HUES64 (cell line): ENCODE results near the gene ADGRG3.
"Not testable (repeated sequence)": the region's sequence is repeated elsewhere in the genome, so short reads cannot be mapped to it uniquely, and the experiment has no call there.

Experiments used
- H3K27ac ChIP-seq: 2 replicates; pipeline ENCODE4 v1.7.0; 2013; ENCODE audit warnings: low read depth, low read length, inconsistent platforms
- H3K27me3 ChIP-seq: 2 replicates; pipeline ENCODE4 v1.6.1; 2013; ENCODE audit warnings: mild to moderate bottlenecking, low read length; ENCODE audit not compliant: insufficient read depth
- H3K36me3 ChIP-seq: 2 replicates; pipeline ENCODE4 v1.6.1; 2013; ENCODE audit warnings: mild to moderate bottlenecking, low read length; ENCODE audit not compliant: insufficient read depth
- H3K4me1 ChIP-seq: 2 replicates; pipeline ENCODE4 v1.6.1; 2013; ENCODE audit warnings: mild to moderate bottlenecking, low read length, moderate library complexity; ENCODE audit not compliant: insufficient read depth
- H3K4me3 ChIP-seq: 2 replicates; pipeline ENCODE4 v1.5.1; 2013; ENCODE audit warnings: mild to moderate bottlenecking, low read length, moderate library complexity
- H3K9ac ChIP-seq: 2 replicates; pipeline ENCODE4 v1.6.1; 2013; ENCODE audit warnings: mild to moderate bottlenecking, low read depth, low read length
- H3K9me3 ChIP-seq: 2 replicates; pipeline ENCODE4 v1.6.1; 2013; ENCODE audit warnings: low read depth, low read length; ENCODE audit not compliant: insufficient read depth
- WGBS: fragments of 150-250, 120-280 bp; methylation state at CpG from one replicate; pipeline ENCODE4 v1.1.7; 2013; ENCODE audit warnings: missing lambda C conversion rate; 5-methylcytosine and 5-hydroxymethylcytosine counted together

Gene ADGRG3

GRCh38 chr16:57706717-57707116 is 38.6 kb downstream of the ADGRG3 start:
- H3K4me3 ChIP-seq: no peak overlapping the region
- WGBS: 74% methylated on average over 1 of the region's 1 CpG
- no peaks in the 10 kb centered on the region for H3K36me3 ChIP-seq
- H3K27me3 ChIP-seq: no peaks in the 10 kb centered on the region; the same call in 1 of the 2 replicates
- H3K27ac ChIP-seq: no peak overlapping the region
- H3K9me3 ChIP-seq: no peaks in the 10 kb centered on the region
- no peaks in the 10 kb centered on the region for H3K4me1 ChIP-seq
- H3K9ac ChIP-seq: no peak overlapping the region

GRCh38 chr16:57707331-57707730 is 39.2 kb downstream of the ADGRG3 start:
- Histone ChIP-seq H3K36me3 (no peaks in the 10 kb centered on the region), H3K4me1 (no peaks in the 10 kb centered on the region), H3K9ac (no peak overlapping the region), H3K27ac (no peak overlapping the region), H3K27me3 (no peaks in the 10 kb centered on the region; the same call in 1 of the 2 replicates), H3K9me3 (no peaks in the 10 kb centered on the region), H3K4me3 (no peak overlapping the region)
- WGBS: 87% methylated on average over 11 of the region's 11 CpGs

GRCh38 chr16:57708168-57708567 is 40.1 kb downstream of the ADGRG3 start:
- Histone ChIP-seq H3K27ac (no peak overlapping the region), H3K4me3 (no peak overlapping the region), H3K27me3 (no peaks in the 10 kb centered on the region; the same call in 1 of the 2 replicates), H3K9ac (no peak overlapping the region), H3K4me1 (no peaks in the 10 kb centered on the region), H3K36me3 (no peaks in the 10 kb centered on the region), H3K9me3 (no peaks in the 10 kb centered on the region)
- WGBS: 89% methylated on average over 2 of the region's 3 CpGs

GRCh38 chr16:57709663-57710062 is 41.6 kb downstream of the ADGRG3 start:
- Histone ChIP-seq H3K4me1 (no peaks in the 10 kb centered on the region), H3K9ac (no peak overlapping the region), H3K4me3 (no peak overlapping the region), H3K36me3 (no peaks in the 10 kb centered on the region), H3K27me3 (no peaks in the 10 kb centered on the region; the same call in 1 of the 2 replicates), H3K27ac (no peak overlapping the region), H3K9me3 (no peaks in the 10 kb centered on the region)
- 96% methylated on average over 3 of the region's 3 CpGs for WGBS

- no peak overlapping the region for H3K27ac ChIP-seq
- no peaks in the 10 kb centered on the region for H3K27me3 ChIP-seq
- no peak overlapping the region for H3K4me3 ChIP-seq
- H3K36me3 ChIP-seq: no peaks in the 10 kb centered on the region
- no peaks in the 10 kb centered on the region for H3K4me1 ChIP-seq
- no peak overlapping the region for H3K9ac ChIP-seq
- whole genome bisulfite sequencing: 90% methylated on average over 5 of the region's 5 CpGs
- H3K9me3 ChIP-seq: no peaks in the 10 kb centered on the region
Observed at GRCh38 chr16:57711346-57711745, 43.2 kb downstream of the ADGRG3 start.

- 92% methylated on average over 3 of the region's 3 CpGs for WGBS
- Histone ChIP-seq H3K36me3 (no peaks in the 10 kb centered on the region), H3K4me3 (no peak overlapping the region), H3K27me3 (no peaks in the 10 kb centered on the region), H3K4me1 (no peaks in the 10 kb centered on the region), H3K9me3 (no peaks in the 10 kb centered on the region), H3K9ac (no peak overlapping the region), H3K27ac (no peak overlapping the region)
Observed at GRCh38 chr16:57711993-57712392, 43.9 kb downstream of the ADGRG3 start.

- H3K36me3 ChIP-seq, H3K9ac ChIP-seq, H3K4me3 ChIP-seq, H3K27ac ChIP-seq, H3K4me1 ChIP-seq, H3K27me3 ChIP-seq, H3K9me3 ChIP-seq: not testable (repeated sequence)
- 85% methylated on average over 6 of the region's 6 CpGs for WGBS
Observed at GRCh38 chr16:57712569-57712968, 44.5 kb downstream of the ADGRG3 start.

GRCh38 chr16:57713596-57713995 is 45.5 kb downstream of the ADGRG3 start:
- H3K9me3 ChIP-seq: no peaks in the 10 kb centered on the region
- no peaks in the 10 kb centered on the region for H3K27me3 ChIP-seq
- H3K9ac ChIP-seq: no peak overlapping the region
- no peaks in the 10 kb centered on the region for H3K36me3 ChIP-seq
- H3K4me3 ChIP-seq: no peak overlapping the region
- no peak overlapping the region for H3K27ac ChIP-seq
- WGBS: 91% methylated on average over 8 of the region's 8 CpGs
- no peaks in the 10 kb centered on the region for H3K4me1 ChIP-seq

- Histone ChIP-seq H3K4me3 (no peak overlapping the region), H3K4me1 (no peaks in the 10 kb centered on the region), H3K27me3 (no peaks in the 10 kb centered on the region), H3K27ac (no peak overlapping the region), H3K9me3 (no peaks in the 10 kb centered on the region), H3K9ac (no peak overlapping the region), H3K36me3 (no peaks in the 10 kb centered on the region)
- WGBS: 97% methylated on average over 6 of the region's 6 CpGs
Observed at GRCh38 chr16:57714047-57714446, 45.9 kb downstream of the ADGRG3 start.

- Histone ChIP-seq H3K4me1 (no peaks in the 10 kb centered on the region), H3K36me3 (no peaks in the 10 kb centered on the region), H3K4me3 (no peak overlapping the region), H3K9me3 (no peaks in the 10 kb centered on the region), H3K9ac (no peak overlapping the region), H3K27ac (no peak overlapping the region), H3K27me3 (no peaks in the 10 kb centered on the region)
- 85% methylated on average over 3 of the region's 3 CpGs for WGBS
Observed at GRCh38 chr16:57720142-57720575, 52.1 kb downstream of the ADGRG3 start.

GRCh38 chr16:57721356-57722209 is 53.5 kb downstream of the ADGRG3 start:
- Histone ChIP-seq H3K9ac (no peak overlapping the region), H3K27me3 (no peaks in the 10 kb centered on the region), H3K36me3 (no peaks in the 10 kb centered on the region), H3K4me1 (no peaks in the 10 kb centered on the region), H3K4me3 (no peak overlapping the region), H3K9me3 (no peaks in the 10 kb centered on the region), H3K27ac (no peak overlapping the region)
- WGBS: 80% methylated on average over 14 of the region's 17 CpGs

- H3K27ac ChIP-seq: no peak overlapping the region
- no peak overlapping the region for H3K9ac ChIP-seq
- no peaks in the 10 kb centered on the region for H3K27me3 ChIP-seq
- 93% methylated on average over 2 of the region's 2 CpGs for WGBS
- H3K9me3 ChIP-seq: no peaks in the 10 kb centered on the region
- H3K4me1 ChIP-seq: no peaks in the 10 kb centered on the region
- no peaks in the 10 kb centered on the region for H3K36me3 ChIP-seq
- H3K4me3 ChIP-seq: no peak overlapping the region
Observed at GRCh38 chr16:57722210-57722499, 54.0 kb downstream of the ADGRG3 start.
